GM20000 (cell line): ENCODE data around the gene HPSE2.
"Not testable (repeated sequence)": the region's sequence is repeated elsewhere in the genome, so short reads cannot be mapped to it uniquely, and the experiment has no call there.

Experiments
- DNase-seq: peaks from one replicate; pipeline ENCODE4 v3.0.0; 2012; ENCODE audit warnings: low spot score
- TF ChIP-seq, protein P1 (sequence below): IDR thresholded peaks from 2 replicates; pipeline ENCODE4 v1.5.1; 2012; ENCODE audit warnings: mild to moderate bottlenecking, control low read depth; ENCODE audit errors: extremely low read depth, missing control alignments

HPSE2 gene

DNA sequence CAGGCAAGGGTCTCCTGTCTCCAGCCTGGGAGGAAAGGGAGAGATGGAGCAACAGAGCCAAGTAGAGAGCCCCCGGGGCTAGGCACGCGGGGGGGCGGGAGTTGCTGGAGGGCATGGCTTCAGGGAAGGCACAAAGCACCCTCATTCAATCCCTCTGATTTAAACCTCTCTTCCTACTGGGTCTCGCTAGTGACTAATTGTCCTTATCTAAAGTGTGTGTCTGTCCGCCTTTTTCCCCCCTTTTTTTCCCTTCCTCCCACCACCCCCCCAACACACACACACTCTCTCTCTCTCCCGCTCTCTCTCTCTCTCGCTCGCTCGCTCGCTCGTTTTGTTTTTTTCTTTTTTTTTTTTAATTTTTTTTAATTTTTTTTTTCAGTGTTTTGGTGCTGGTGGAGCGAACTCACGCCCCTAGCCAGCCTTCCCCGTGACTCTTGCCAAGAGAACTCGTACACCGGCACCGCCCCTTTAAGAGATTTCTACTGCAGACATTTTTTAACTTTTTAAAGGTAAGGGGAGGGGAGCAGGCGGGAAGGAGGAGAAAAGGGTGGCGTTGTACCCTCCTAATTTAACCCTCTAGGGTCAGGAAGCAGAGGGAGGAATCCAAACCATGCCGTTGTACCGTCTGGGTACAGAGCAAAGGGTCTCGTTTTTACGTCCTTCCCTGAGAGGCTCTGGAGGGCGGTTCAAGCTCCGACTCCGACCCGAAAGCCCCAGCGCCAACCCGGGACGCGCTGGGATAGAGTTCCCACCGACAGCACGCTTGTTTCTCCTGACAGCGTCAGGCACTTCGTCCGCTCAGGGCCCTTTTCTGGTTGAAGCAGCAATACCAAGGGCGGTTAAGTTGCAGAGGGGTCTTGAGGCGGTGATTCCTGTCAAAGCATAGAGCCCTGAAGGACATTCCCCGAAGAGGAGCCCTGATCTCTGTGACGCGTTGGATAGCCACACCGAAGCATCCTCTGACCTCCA is at the start of gene HPSE2:
Gene HPSE2, minus strand, starts transcription at position 195 of the 969 bp plus-strand sequence.
- no peak for DNase-seq
- TF ChIP-seq, protein P1, sequence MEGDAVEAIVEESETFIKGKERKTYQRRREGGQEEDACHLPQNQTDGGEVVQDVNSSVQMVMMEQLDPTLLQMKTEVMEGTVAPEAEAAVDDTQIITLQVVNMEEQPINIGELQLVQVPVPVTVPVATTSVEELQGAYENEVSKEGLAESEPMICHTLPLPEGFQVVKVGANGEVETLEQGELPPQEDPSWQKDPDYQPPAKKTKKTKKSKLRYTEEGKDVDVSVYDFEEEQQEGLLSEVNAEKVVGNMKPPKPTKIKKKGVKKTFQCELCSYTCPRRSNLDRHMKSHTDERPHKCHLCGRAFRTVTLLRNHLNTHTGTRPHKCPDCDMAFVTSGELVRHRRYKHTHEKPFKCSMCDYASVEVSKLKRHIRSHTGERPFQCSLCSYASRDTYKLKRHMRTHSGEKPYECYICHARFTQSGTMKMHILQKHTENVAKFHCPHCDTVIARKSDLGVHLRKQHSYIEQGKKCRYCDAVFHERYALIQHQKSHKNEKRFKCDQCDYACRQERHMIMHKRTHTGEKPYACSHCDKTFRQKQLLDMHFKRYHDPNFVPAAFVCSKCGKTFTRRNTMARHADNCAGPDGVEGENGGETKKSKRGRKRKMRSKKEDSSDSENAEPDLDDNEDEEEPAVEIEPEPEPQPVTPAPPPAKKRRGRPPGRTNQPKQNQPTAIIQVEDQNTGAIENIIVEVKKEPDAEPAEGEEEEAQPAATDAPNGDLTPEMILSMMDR, result no peak

DNA sequence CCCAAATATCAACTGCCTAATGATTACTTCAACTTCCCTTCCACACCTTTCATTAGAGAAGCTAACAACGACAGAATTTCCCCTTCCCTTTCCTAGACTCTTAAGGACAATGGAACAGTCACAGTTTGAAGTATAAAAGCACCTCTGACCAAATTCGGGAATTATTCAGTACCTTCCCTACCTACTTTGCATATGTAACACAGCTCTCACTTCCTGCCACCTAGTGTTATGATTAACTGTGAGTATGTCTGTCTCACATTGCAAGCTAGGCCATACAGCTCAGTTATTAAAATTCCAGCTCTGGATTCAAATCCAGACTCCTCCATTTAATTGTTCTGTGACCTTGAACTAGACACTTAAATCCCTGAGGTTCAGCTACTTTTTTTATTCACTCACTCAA is 44.8 kb upstream of the HPSE2 start:
- TF ChIP-seq, protein P1, result no peak
- no peak for DNase-seq

DNA sequence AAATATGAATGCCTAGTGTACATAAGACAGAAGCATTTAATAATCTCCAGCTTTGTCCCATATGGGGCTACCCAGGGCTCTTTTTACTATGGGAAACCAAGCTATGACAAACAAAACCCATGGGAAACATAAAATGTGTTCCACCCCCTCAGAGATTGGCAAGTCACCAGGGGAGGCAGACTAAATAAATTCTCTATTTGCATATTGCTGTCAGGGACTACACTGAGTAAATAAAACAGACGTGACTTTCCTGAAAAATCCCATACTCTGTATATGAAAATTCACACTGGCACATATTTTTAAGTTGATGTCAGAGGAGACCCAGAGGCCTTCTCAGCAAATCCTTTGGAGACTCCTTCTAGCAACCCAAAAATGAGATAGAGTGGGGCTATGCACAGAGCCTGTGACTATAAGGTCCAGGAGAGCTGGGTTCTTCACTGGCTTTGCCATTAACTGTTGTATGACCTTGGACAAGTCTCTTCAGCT is 44.0 kb upstream of the HPSE2 start:
- TF ChIP-seq, protein P1, result no peak
- no peak for DNase-seq

DNA sequence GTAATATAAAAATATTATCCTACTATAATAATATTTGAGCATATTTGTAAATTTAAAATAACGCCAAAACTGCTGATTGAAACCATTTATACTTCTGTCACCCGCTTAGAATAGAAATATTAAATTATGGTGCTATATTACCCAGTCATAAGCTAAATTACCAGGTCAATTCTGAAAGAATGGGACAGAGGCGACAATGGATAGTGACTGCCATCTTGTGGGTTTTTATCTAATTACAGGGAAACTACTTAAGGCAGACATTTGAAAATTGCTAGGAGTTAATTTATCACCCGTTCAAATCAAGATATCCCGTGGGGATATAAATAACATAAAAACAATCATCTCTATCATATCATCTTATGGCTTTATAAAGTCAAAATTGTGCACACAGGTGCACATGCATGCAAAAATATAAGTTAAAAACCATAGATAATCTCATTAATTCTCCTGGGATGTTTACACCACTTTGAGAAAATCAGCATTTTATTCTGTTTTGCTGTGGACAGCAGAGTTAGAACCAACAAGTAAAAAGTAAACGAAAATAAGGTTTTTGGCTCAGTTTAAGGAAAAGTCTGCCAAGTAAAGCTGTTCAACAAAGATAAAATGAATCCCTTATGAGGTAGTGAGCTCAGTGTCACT is 41.3 kb upstream of the HPSE2 start:
- DNase-seq, result no peak

DNA sequence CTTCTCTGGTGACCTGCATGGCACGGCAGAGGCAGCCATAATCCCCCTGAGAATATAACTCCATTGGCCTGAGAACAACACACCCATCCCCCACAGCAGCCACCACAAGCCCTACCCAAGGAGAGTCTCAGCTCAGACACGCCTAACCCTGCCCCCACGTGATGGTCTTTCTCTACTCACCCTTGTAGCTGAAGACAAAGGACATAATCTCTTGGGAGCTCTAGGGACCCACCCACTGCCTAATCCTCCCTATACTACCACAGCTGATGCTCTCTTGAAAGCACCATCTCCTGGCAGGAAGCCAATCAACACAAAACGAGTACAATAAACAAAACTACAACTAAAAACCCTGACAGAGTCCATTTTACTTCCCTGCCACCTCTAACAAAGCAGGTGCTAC is 30.7 kb upstream of the HPSE2 start:
- TF ChIP-seq, protein P1, result no peak
- DNase-seq, result no peak

More for the DNA sequence above, 41.3 kb upstream of the HPSE2 start:
- TF ChIP-seq, protein P1, result no peak

DNA sequence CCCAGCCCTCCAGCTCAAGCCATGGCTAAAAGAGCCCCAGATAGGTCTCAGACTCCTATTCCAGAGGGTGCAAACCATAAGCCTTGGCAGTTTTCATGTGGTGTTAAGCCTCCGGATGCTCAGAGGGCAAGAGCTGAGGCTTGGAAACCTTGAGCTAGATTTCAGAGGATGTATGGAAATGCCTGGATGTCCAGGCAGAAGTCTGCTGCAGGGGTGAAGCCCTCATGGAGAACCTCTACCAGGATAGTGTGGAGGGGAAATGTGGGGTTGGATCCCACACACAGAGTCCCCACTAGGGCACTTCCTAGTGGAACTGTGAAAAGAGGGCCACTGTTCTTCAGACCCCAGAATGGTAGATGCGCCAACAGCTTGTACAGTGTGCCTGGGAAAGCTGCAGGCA is 13.2 kb upstream of the HPSE2 start:
- TF ChIP-seq, protein P1, result no peak
- no peak for DNase-seq

DNA sequence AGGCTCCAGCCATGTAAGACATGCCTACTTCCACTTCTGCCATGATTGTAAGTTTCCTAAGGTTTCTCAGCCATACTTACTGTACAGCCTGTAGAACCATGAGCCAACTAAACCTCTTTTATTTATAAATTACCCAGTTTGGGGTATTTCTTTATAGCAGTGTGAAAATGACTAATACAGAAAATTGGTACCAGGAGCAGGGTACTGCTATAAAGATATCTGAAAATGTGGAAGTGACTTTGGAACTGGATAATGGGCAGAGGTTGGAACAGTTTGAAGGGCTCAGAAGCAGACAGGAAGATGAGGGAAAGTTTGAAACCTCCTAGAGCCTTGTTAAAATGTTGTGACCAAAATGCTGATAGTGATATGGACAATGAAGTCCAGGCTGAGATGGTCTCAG is 12.2 kb upstream of the HPSE2 start:
- not testable (repeated sequence) for DNase-seq
